PC-9 (cell line): Measurements from ENCODE around the gene POLA1. TPM values are rescaled to one million over a fixed set of nuclear protein-coding genes. Genes with fewer than 3 reads are reported as not detected.

ENCODE experiments used
- BruUV-seq: library from RNA; stranded (reverse); fragments of 400-500 nt; replicated peaks from 2 replicates; lab custom pipeline; 2021; lab: Mats Ljungman, UMichigan
- CTCF ChIA-PET: fragments of 300-600 bp; sonication (Branson Sonifier 250); formaldehyde crosslinking; loops from one replicate; lab custom pipeline; 2022; ENCODE audit warnings: antibody characterized with exemption; lab: Charles Lee
- POLR2A ChIA-PET: fragments of 300-600 bp; sonication (Branson Sonifier 250); formaldehyde crosslinking; loops from one replicate; lab custom pipeline; 2022; ENCODE audit warnings: antibody characterized with exemption; ENCODE audit not compliant: unreplicated experiment; lab: Charles Lee
- DNase-seq, 2 experiments: peaks; one replicate each; pipeline versions ENCODE4 v3.0.0 to v3.0.0-alpha.2; 2015 to 2022; ENCODE audit warnings: mixed read lengths in 1 of 2
- H2AFZ ChIP-seq: fragments of 200-600 bp; sonication (generic); 2 replicates; pipeline ENCODE4 v1.8.1; 2017; ENCODE audit warnings: antibody characterized with exemption
- H3F3A ChIP-seq: fragments of 200-600 bp; sonication (generic); 2 replicates; pipeline ENCODE4 v1.8.1; 2017; ENCODE audit warnings: antibody characterized with exemption, mild to moderate bottlenecking, low read depth; ENCODE audit not compliant: insufficient read depth
- H3K27ac ChIP-seq: fragments of 200-600 bp; sonication (generic); 2 replicates; pipeline ENCODE4 v1.6.1; 2016; ENCODE audit warnings: mixed run types
- H3K27me3 ChIP-seq: fragments of 200-600 bp; sonication (generic); 2 replicates; pipeline ENCODE4 v1.6.1; 2016; ENCODE audit warnings: low read depth, mixed run types; ENCODE audit not compliant: insufficient read depth
- H3K36me3 ChIP-seq: fragments of 200-600 bp; sonication (generic); 2 replicates; pipeline ENCODE4 v1.6.1; 2016; ENCODE audit warnings: low read depth, mixed run types
- H3K4me1 ChIP-seq: fragments of 200-600 bp; sonication (generic); replicated peaks from 2 replicates; pipeline ENCODE4 v1.6.1; 2016; ENCODE audit warnings: mixed run types; ENCODE audit not compliant: insufficient read depth
- H3K4me2 ChIP-seq: fragments of 200-600 bp; sonication (generic); 2 replicates; pipeline ENCODE4 v1.6.1; 2017; ENCODE audit warnings: mixed run types
- H3K4me3 ChIP-seq: fragments of 200-600 bp; sonication (generic); 2 replicates; pipeline ENCODE4 v1.6.1; 2016; ENCODE audit warnings: mixed run types
- H3K79me2 ChIP-seq: fragments of 200-600 bp; sonication (generic); 2 replicates; pipeline ENCODE4 v1.6.1; 2017; ENCODE audit warnings: low read depth, mixed run types
- H3K9me2 ChIP-seq: fragments of 200-600 bp; sonication (generic); 2 replicates; pipeline ENCODE4 v1.8.1; 2017; ENCODE audit warnings: mild to moderate bottlenecking; ENCODE audit not compliant: insufficient read depth
- H3K9me3 ChIP-seq: fragments of 200-600 bp; sonication (generic); 2 replicates; pipeline ENCODE4 v1.8.1; 2016; ENCODE audit warnings: low read depth; ENCODE audit not compliant: insufficient read depth
- H4K20me1 ChIP-seq: fragments of 200-600 bp; sonication (generic); 2 replicates; pipeline ENCODE4 v1.8.1; 2017; ENCODE audit not compliant: insufficient read depth
- CTCF ChIP-seq: fragments of 200-600 bp; sonication (generic); conservative IDR thresholded peaks from 2 replicates; pipeline ENCODE4 v1.6.1; 2017; ENCODE audit warnings: mixed run types, antibody characterized with exemption, mild to moderate bottlenecking, moderate library complexity
- EZH2 ChIP-seq: fragments of 200-600 bp; sonication (generic); IDR thresholded peaks from 2 replicates; pipeline ENCODE4 v1.8.0; 2017; ENCODE audit warnings: antibody characterized with exemption, low read depth
- intact Hi-C: fragments of 100-400 bp; cut with micrococcal nuclease; formaldehyde crosslinking; loops from one replicate; pipeline ENCODE4 v1.10.0; 2022; ENCODE audit not compliant: unreplicated experiment
- total RNA-seq: library from RNA; stranded (reverse); gene quantifications from 2 replicates; pipeline ENCODE4 v1.2.3, GENCODE V29; 2021

Gene POLA1
- total RNA-seq, 1 experiment from 2014 or later: 24.6 TPM

GRCh38 chrX:24703185-24703494 is 9.4 kb downstream of the POLA1 start:
- Histone ChIP-seq H3K9me2 (no peaks in the 10 kb centered on the region), H3K27me3 (no peaks in the 10 kb centered on the region), H3K4me2 (no peak overlapping the region), H3K9me3 (no peaks in the 10 kb centered on the region), H3K79me2 (peaks cover 8% of the 10 kb centered on the region; the same call in 1 of the 2 replicates), H3K27ac (no peak overlapping the region), H2AFZ (no peak overlapping the region), H3K4me1 (no peaks in the 10 kb centered on the region), H3F3A (no peaks in the 10 kb centered on the region), H3K36me3 (no peaks in the 10 kb centered on the region; the same call in 1 of the 2 replicates), H4K20me1 (no peaks in the 10 kb centered on the region), H3K4me3 (no peak overlapping the region)
- no TSS peak for BruUV-seq
- POLR2A ChIA-PET: no interaction called here
- no peak for DNase-seq
- intact Hi-C loops: no loop called here
- TF ChIP-seq CTCF: no peak
- TF ChIP-seq EZH2: no peak
- CTCF ChIA-PET: no interaction called here

GRCh38 chrX:24718771-24719170 is 25.1 kb downstream of the POLA1 start:
- DNase-seq: no peak
- Histone ChIP-seq H3K9me2 (no peaks in the 10 kb centered on the region), H3K27ac (no peak overlapping the region), H3K4me1 (no peaks in the 10 kb centered on the region), H3K4me2 (no peak overlapping the region), H3K9me3 (no peaks in the 10 kb centered on the region), H4K20me1 (no peaks in the 10 kb centered on the region), H3K4me3 (no peak overlapping the region), H3F3A (no peaks in the 10 kb centered on the region), H3K36me3 (peaks cover 3% of the 10 kb centered on the region; the same call in 1 of the 2 replicates), H3K79me2 (no peaks in the 10 kb centered on the region), H2AFZ (no peak overlapping the region), H3K27me3 (no peaks in the 10 kb centered on the region)
- POLR2A ChIA-PET: no interaction called here
- CTCF ChIA-PET: no interaction called here
- no TSS peak for BruUV-seq
- intact Hi-C loops: no loop called here
- TF ChIP-seq CTCF (no peak), EZH2 (no peak)

- Histone ChIP-seq H4K20me1 (no peaks in the 10 kb centered on the region), H3K36me3 (peaks cover 3% of the 10 kb centered on the region; the same call in 1 of the 2 replicates), H3K9me2 (no peaks in the 10 kb centered on the region), H3K27me3 (no peaks in the 10 kb centered on the region), H3K79me2 (no peaks in the 10 kb centered on the region), H3K4me1 (no peaks in the 10 kb centered on the region), H3K4me2 (no peak overlapping the region), H3K4me3 (no peak overlapping the region), H2AFZ (no peak overlapping the region), H3F3A (no peaks in the 10 kb centered on the region), H3K27ac (no peak overlapping the region), H3K9me3 (no peaks in the 10 kb centered on the region)
- DNase-seq: no peak
- BruUV-seq: no TSS peak
- ChIA-PET CTCF (no interaction called here), POLR2A (no interaction called here)
- TF ChIP-seq CTCF: no peak
- TF ChIP-seq EZH2: no peak
- intact Hi-C loops: no loop called here
These were observed 26.3 kb downstream of the POLA1 start for GRCh38 chrX:24720036-24720435.
